ENCODE measurements around the gene GHDC.
"Not testable (repeated sequence)": the region's sequence is repeated elsewhere in the genome, so short reads cannot be mapped to it uniquely, and the experiment has no call there.

Gene GHDC

DNA sequence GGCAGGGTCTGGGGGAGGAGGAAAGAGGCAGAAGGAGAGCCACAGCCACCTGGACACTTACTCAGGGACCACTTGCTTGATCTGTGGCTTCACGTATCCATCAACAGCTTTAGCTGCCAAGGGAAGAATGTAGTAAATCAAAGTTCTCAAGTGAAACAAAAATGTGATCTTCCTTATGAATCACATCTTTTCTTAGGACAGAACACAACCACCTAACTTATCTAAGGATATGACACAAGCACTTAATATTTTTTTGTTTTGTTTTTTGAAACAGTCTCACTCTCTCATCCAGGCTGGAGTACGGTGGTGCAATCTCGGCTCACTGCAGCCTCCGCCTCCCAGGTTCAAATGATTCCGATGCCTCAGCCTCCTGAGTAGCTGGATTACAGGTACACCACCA lies 8.4 kb upstream of the GHDC start:
- no peak for DNase-seq (ENCODE audit: low read depth)

DNA sequence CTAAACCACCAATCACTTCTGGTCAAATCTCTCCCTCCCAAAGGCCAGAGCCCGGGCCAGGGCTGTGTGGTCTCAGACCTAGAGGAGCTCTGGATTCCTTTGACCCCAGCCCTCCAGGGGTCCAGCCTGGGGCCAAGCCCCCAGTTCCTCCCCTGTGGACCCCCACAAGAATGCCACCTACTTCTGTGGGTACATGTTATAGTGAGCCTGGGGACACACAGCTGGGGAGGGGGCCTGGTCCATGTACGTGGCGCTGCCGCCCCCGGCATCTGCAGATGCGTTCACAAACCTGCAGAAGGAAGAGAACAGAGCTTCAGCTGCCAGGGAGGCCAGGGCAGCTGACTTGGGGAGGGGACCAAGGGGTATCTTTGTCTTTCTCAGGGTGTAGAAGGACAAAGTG lies 7.9 kb upstream of the GHDC start:
- no peak for DNase-seq (ENCODE audit: low read depth)

DNA sequence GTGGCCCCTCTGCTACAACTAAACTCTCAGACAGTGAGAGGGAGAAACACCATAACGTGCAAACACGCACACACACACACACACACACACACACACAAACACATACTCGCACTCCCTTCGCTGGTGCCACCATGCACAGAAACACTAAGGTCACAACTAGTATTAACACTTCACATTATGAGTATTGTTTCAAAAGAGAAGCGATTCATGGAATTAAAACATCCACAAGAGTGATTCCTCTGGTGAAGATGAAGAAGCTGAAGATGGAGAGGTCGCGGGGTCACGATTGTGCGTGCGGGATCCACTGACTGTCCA lies 7.1 kb upstream of the GHDC start:
- no peak for DNase-seq (ENCODE audit: low read depth)

DNA sequence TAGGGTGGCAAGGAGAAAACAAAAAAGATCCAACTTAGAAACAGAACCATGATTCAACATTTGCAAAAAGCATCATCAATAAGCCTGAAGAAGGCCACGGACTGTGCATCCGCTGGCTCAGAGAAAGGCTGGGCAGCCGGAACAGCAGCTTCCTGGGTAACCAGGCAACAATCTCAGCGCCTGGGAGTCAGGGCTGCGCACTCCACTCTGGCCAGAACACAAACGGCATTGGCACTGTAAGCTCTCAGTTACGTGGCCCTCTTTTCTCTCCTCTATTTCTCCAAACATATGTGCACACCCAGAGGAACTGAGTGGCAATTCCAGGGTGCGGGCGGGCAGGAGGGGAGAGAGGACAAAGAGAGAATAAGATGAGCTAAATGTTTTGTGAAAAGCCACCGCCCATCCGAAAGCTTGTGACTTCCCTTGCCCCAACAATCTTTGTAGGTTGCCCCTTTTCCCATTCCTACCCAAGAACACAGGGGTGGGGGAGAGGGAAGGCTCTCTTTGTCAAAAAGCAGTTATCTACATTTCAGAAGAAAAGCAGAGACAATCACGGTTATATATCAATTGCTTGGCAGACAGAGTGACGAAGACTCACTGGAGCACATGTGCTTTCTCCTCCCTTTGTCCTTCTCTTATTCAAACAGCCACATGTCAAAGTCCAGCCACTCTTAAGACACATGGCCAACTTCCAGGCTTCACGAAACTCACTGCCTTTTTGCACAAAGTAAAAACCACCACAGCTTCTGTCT lies 6.6 kb upstream of the GHDC start:
- no peak for DNase-seq (ENCODE audit: low read depth)

DNA sequence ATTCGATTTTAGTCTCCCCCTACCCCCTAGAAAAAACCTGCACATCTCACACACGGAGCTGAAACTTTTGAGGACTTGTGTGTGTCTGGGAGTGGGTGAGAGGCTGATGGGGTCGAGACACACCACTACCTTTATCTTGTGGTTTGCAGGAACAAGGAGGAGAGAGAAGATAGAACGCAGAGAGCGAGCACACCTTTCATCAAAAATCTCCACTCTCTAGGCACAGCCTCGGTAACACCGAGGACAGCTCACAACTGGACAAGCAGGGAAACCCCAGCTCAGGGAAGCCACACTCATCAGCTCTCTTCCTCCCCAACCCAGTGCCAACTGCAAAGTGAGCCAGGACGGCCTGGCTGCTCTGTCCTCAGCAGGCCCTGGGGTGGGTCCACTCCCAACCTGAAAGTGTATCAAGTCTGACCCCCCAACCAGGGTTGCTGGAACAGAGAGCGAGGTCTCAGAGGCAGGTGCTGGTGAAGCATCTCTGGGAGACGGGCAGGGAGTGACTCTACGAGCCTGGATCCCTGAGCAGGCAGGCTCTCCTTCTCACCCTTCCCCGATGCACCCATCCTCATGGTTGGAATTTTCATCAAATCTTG lies 5.2 kb upstream of the GHDC start:
- DNase-seq (ENCODE audit: low read depth), result no peak

DNA sequence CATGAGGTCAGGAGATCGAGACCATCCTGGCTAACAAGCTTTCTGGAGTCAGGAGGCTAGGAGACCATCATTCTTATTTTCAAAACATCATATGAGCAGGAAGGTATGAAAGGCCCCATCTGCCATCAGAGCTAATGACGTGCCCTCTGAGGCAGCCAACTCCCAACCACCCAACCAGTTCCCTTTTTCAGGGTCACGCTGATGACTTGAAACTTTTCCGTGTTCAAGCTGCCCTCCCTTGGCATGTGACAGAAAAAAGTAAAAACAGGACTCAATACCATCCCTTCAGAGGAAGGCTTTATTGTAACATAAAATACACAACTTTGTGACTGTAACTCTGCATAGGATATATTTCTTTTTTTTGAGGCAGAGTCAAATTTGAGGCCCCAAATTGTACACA lies 4.6 kb upstream of the GHDC start:
- DNase-seq (ENCODE audit: low read depth), result no peak

DNA sequence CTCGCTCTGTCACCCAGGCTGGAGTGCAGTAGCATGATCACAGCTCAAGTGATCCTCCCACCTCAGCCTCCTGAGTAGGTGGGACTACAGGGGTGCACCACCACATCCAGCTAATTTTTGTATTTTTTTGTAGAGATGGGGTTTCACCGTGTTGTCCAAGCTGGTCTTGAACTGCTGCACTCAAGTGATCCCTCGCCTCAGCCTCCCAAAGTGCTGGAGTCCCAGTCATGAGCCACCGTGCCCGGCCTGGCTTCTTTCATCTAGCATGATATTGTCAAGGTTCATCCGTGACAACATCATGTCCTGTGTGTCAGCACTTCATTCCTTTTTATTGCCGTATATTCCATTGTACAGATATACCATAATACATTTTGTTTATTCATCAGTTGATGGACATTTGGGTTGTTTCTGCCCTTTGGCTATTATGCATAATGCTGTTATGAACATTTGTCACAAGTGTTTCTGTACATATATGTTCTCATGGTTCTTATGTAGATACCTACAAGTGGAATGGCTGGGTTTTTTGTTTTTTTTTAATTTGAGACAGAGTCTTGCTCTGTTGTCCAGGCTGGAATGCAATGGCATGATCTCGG lies 3.4 kb upstream of the GHDC start:
- DNase-seq (ENCODE audit: low read depth), result no peak

DNA sequence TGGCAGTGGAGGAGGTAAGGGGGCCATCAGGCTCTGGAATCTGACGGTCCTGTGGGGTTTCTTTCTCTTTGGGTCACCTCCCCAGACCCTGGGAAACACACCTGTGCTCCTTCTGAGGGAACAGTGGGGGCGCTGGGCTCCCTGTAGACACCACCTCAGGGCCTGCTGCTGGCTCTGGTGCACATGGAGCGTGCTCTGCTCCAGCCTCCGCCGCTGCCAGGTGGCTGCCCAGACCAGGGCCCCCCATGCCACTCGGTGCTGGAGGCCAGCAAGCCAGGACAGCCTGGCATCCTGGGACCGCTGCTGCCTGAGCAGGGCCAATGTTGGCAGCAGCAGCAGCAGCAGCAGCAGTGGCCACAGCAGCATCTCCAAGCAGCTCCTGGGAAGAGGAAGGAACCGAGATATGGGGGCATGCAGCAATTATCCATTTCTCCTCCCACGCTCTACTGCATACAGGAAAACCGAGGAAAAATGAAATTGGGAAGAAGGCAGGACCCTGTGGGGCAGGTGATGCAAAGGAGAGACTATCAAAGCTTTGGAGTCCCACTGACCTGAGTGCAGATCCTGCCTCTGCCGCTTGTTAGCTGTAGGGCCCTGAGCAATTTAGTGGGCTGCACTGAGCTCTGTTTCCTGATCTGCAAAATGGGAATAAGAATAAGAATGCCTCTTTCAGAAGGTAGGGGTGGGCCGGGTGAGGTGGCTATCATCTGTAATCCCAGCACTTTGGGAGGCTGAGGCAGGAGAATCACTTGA lies 902 bp downstream of the GHDC start:
- no peak for DNase-seq (ENCODE audit: low read depth)

DNA sequence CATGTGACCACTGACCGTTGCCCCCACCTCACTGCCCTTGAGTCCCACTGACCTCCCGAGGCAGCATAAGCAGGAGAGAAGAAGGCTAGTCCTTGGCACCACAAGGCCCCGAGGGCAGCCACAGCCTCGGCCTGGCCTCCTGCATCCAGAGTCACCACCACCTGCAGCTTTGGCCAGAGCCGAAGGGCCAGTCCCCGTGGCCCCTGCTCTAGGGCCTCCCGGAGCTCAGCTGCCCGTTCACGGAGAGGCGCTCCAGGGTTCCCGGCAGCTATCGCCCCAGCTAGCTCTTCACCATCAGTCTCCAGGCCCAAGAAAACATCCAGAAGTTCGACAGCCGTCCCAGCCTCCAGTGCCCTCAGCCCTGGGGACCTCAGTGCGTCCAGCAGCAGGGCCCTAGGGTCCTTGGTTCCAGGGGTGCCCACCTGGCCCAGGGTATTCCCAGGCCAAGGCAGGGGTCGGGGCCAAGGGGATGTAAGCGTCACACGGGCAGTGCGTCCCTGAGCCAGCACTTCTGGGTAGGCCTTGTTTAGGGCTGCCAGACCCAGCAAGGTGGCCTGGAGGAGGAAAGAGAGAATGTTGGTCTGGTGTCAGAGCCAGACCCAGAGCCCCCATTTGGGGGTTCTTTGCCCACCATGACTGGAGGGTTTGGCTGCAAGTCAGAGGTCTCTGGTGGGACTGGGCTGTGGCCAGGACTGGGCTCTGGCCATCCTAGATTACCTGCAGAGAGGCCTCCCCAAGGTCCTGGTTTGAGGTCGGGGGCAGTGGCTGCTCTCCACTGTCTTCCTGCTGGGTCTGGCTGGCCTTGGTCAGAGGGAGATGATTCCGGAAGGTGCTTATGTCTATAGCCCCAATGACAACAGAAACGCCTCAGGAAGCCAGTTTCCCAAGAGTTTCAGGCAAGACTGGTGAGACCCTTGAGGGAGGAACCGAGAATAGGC lies 1.8 kb downstream of the GHDC start:
- DNase-seq (ENCODE audit: low read depth), result no peak

DNA sequence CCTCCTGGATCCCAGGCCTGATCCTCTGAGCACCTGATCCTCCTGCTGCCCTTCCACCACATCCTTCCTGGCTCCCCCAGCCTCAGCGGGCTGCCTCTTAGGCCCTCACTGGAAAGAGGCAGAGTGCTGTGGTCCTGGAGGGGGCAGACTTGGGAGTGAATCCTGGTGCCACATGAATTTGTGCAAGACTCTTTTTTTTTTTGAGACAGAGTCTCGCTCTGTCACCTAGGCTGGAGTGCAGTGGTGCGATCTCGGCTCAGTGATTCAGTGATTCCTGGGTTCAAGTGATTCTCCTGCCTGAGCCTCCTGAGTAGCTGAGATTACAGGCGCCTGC lies 3.1 kb downstream of the GHDC start:
- DNase-seq (ENCODE audit: low read depth), result no peak

DNA sequence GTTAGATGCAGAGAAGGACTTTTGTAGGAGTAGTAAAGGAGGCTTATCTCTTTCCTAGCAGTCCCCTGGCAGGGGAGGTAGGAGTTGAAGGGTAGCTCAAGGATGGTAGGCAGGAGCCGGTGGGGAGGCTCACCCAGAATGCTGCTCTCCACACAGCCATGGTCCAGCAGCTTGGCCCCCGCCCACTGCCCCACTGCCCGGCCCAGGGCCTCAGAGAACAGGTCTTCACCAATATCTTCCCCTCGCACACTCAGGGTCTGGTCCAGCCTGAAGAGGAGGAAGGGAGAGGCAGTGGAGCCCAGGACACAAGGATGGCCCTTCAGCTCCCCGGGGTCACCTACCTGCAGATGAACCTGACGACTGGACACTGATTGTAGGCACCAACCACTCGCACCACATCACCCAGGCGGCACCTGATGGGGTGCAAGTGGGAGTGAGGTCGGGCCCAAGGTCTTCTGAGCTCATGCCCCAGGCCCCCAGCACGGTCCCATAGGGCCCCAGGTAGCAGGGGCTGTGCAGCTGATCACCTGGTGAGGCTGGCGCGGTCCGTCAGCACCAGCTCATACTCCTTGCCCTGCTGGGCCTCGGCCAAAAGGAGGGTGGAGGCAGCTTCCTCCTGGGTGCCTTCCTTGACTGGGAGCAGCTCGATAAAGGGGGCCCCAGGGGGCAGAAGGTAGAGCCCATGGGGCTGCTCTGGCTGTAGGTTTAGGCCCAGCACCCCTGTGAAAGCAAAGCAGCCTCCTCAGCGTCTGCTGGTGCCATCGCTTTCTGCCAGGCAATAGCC lies 3.6 kb downstream of the GHDC start:
- no peak for DNase-seq (ENCODE audit: low read depth)

DNA sequence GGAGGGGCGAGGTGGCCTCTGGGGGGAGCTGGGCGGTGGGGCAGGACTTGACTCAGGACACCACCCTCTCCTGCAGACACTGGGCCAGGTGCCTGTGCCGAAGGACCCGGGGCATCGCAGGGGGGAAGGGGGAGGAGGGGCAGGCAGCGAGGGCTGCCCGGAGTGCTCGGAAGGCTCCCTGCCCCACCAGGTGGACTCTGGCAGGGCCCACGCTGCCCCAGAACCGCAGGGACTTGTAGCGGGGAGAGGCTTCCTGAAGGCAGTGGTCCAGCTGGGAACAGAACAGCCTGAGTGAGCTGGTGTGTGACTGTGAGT lies 4.7 kb downstream of the GHDC start:
- DNase-seq (ENCODE audit: low read depth), result no peak

DNA sequence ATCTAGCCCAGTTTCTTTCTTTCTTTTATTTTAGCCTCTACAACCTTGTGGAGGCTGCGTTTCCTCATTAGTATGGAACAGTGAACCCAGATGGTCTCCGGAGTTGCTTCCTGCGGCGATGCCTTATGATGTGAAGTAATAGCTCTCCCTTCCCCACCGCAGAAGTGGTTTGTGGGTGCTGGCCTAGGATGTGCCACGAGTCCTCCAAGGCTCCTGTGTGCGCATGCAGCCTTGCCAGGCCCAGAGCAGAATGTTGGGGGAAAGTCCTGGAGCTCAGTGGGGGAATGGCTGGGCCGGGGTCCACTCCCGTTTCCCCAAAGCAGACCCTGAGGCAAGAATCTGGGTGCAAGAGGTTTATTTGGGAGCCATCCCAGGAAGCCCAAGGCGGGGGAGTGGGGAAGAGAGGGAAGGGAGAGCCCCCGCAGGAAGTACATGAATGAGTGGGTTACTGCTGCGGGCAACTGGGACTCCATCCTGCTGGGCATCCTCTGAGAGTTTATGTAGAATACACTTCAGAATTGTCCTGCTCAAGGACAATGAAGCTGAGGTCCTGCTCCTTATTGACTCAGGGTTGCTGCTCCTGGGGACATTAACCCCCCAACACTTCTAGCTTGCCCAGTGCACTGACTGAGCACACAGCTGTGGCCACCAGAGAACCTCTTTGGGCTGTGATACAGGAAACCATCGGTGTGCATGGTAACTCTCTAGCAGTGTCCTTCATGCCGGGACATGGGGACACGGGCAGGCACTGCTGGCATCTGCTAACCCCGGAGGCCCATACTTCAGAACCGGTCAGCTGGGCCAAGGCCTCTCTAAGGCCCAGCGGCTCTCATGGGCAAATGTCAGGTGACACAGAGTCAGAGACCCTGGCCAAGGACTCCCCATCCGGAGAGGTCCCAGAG lies 5.3 kb downstream of the GHDC start:
- DNase-seq (ENCODE audit: low read depth), result no peak

DNA sequence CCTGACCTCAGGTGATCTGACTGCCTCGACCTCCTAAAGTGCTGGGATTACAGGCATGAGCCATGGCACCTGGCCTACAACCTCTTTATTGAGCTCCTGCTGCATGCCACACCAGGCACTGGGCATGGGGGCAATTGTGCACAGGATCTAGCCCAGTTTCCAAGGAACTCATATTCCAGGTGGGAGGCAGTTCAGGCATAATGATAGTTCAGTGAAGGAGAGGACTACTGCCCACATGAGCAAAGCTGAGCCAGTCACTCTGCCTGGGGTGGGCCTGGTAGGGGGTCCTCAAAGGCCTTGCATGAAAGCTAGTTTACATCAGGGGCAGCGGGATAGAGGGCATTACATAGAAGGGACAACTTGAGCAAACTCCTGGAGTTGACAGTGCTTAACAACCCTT lies 6.5 kb downstream of the GHDC start:
- no peak for DNase-seq (ENCODE audit: low read depth)

DNA sequence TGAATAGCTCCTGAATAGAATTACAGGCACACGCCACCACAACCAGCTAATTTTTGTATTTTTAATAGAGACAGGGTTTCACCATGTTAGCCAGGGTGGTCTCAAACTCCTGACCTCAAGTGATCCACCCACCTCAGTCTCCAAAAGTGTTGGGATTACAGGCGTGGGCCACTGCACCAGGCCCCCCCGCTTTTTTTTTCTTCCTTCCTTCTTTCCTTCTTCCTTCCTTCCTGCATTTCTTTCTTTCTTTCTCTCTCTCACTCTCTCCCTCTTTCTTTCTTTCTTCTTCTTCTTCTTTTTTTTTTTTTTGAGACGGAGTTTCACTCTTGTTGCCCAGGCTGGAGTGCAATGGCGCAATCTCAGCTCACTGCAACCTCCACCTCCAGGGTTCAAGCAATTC lies 8.1 kb downstream of the GHDC start:
- not testable (repeated sequence) for DNase-seq (ENCODE audit: low read depth)

DNA sequence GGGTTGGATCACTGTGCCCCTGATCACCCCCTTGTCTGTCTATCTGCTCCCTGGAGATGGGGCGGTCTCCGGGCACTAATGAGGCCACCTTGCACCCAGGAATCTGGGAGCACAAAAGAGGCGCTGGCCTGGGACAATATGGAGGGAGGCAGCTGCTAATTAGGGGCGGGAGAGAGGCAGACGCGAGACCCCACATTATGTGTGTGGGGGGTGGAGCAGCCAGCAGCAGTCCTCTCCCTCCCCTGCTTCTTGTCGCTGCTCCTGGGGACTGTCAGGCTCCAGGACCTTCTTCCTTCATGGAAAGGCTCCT lies 8.7 kb downstream of the GHDC start:
- no peak for DNase-seq (ENCODE audit: low read depth)

DNA sequence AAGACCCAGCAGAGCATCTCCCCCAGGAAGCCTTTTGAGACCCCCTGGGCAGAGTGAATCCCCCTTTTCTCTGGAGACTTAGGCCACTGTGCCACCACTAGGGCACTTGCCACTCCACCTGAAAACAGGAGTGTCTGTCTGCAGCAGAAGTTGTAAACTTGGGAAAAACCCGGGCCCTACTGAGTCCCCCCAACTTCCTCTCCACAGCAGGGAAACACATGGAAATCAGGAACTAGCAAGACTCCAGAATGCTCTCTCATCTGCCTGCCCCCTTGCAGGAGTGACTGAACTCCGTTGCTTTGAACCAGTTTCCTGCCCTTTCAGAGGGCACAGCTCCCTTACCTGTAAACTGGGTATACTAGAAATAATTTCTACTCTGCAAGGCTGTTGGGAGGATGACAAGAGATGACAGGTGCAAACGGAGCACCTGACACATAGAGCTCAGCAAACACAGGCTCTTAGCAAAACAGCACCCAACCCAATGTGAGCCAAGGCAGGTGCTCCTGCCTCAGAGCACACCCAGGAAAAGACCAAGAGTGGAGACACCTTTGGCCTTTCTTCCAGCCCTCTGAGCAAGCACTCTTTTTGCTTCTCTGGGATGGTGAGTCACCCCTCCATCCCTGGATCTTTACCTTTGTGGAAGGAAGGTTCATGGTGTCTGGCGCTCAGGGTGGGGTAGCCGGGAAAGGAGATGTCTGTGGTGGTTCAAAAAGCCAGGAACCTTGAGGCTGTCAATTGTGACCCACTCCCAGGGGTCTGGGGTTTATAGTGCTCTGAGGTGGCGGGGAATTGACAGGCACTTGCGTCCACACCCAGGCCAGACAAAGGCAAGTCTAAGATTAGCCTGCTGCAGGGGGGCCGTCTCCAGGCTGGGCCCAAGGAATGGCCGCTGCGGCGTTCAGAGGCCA lies 9.3 kb downstream of the GHDC start, which contains the start of gene HCRT:
Gene HCRT, minus strand, starts transcription at position 740 of the 908 bp plus-strand sequence. Its CDS starts 87 bp downstream, at position 653.
- DNase-seq (ENCODE audit: low read depth), result no peak

DNA sequence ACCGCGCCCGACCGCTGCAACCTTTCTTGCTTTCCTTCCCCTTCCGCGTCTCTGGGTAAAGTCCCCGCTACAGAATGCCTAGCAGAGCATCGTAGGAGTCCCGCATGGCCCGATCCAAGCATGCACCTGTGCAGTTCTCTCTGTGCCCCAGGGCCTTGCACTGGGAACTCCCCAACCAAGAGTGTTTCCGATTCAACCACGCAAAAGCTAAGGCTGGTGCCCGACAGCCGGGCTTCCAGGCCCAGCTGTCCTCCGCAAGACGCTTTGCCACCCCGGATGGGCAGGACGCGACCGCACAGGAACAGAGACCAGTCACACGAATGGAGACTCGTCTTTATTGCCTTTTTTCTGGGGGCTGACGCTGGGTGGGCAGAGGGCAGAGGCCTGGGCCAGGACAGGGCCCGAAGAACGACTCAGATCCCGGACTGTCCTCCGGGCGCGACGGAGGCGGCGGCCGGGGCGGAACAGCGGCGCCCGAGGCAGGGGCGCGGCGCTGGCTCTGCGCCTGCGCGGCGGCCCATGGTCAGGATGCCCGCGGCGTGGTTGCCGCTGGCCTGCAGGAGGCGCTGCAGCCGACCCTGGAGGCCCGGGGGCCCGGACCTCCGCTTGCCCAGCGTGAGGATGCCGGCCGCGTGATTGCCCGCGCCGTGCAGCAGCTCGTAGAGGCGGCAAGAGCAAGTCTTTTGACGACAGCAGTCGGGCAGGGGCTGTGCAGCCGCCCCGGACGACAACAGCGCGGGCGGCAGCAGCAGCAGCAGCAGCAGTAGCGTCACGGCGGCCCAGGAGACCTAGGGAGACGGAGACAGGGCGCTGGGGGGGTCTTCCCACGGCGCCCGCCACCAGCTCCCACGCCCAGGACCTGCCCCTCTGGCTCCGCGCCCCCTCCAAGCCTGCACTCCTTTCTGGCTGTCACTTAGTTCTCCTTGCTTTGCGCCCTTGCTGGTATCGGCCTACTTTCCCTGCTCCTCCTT lies 10.3 kb downstream of the GHDC start:
- peak; percentile 69 for DNase-seq (ENCODE audit: low read depth)

Data from activated T-cell treated with anti-CD3 and anti-CD28 coated beads for 1 hour (primary cell).